Ovary (tissue), 3 donors: ENCODE results near the gene RASSF5.

Experiments
- POLR2A ChIP-seq: fragments of 450-650 bp; IDR thresholded peaks from one replicate; pipeline ENCODE4 v1.6.1; 2017; ENCODE audit warnings: antibody characterized with exemption, mild to moderate bottlenecking, moderate library complexity
- TF ChIP-seq, protein P1 (sequence below), 3 donors: fragments of 450-650 bp in 2 of 3; fragments of 200-600 bp in 1 of 3; IDR thresholded peaks; one replicate each; pipeline versions ENCODE4 v1.5.1 to v1.8.0; 2016 to 2022; ENCODE audit warnings: antibody characterized with exemption in 3 of 3, mild to moderate bottlenecking in 1 of 3
- donor health status: DM: no; HTN: no; CAD: no.

- TF ChIP-seq, protein P1, sequence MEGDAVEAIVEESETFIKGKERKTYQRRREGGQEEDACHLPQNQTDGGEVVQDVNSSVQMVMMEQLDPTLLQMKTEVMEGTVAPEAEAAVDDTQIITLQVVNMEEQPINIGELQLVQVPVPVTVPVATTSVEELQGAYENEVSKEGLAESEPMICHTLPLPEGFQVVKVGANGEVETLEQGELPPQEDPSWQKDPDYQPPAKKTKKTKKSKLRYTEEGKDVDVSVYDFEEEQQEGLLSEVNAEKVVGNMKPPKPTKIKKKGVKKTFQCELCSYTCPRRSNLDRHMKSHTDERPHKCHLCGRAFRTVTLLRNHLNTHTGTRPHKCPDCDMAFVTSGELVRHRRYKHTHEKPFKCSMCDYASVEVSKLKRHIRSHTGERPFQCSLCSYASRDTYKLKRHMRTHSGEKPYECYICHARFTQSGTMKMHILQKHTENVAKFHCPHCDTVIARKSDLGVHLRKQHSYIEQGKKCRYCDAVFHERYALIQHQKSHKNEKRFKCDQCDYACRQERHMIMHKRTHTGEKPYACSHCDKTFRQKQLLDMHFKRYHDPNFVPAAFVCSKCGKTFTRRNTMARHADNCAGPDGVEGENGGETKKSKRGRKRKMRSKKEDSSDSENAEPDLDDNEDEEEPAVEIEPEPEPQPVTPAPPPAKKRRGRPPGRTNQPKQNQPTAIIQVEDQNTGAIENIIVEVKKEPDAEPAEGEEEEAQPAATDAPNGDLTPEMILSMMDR (IDR thresholded peaks at IDR 0.05) = no peak
- no peak for TF ChIP-seq POLR2A
Measured at GRCh38 chr1:206596319-206596666, 89.0 kb downstream of the RASSF5 start.
